ENCODE data around the gene TAOK1. TPM values are rescaled to one million over a fixed set of nuclear protein-coding genes. Genes with fewer than 3 reads are reported as not detected.

TAOK1 gene
- total and polyA plus RNA-seq, 4 experiments from 2014 or later, result 3.9 to 72.0 (median 37.6) TPM

GRCh38 chr17:29575511-29576213 lies 185.5 kb downstream of the TAOK1 start:
- no peak overlapping the region for H3K27ac ChIP-seq (ENCODE audit: low read depth, low read length)
- Mint-ChIP-seq H3K4me3 (no peak overlapping the region), H3K4me1 (peaks cover 7 to 20% (median 12%) of the 10 kb centered on the region in 4 donors), H3K27me3 (no peaks in the 10 kb centered on the region), H3K36me3 (peaks cover 12 to 46% of the 10 kb centered on the region in 2 donors), H3K9me3 (no peaks in the 10 kb centered on the region), H3K27ac (no peak overlapping the region)
- ChIA-PET POLR2A (ENCODE audit: partially characterized antibody) (interaction anchor here (0.8 to 12.9 kb wide), 5 partner anchors 9 to 41 kb away, joined by 3 to 127 read pairs (median 6); partner anchors contain the start of genes ABHD15, ANKRD13B and TP53I13), CTCF (ENCODE audit: partially characterized antibody) (interaction anchor here (0.9 to 28.5 kb wide), 4 partner anchors 16 to 206 kb away, joined by 3 to 523 read pairs (median 7); partner anchors contain the start of gene CORO6)
- DNase-seq, result no peak
- H3K4me1 ChIP-seq (ENCODE audit: insufficient read depth, low read length), result peaks cover 3% of the 10 kb centered on the region
- H3K4me3 ChIP-seq (ENCODE audit: low read length in 2 of 2), result no peak overlapping the region
- H3K9me3 ChIP-seq (ENCODE audit: control insufficient read depth in 1 of 2, low read length in 2 of 2), result no peaks in the 10 kb centered on the region
- no peaks in the 10 kb centered on the region for H3K27me3 ChIP-seq (ENCODE audit: insufficient read depth, low read length)
- intact Hi-C loops (cut with micrococcal nuclease), result loop anchor here (10.0 kb wide), 1 partner anchor 201 kb away; no protein-coding TSS in a partner anchor
- H3K36me3 ChIP-seq (ENCODE audit: insufficient read depth, low read length), result peaks cover 36% of the 10 kb centered on the region

- H3K4me1 Mint-ChIP-seq, result peaks cover 3 to 13% (median 9%) of the 10 kb centered on the region in 4 donors
- Histone ChIP-seq H3K4me1 (ENCODE audit: insufficient read depth, low read length) (peaks cover 5% of the 10 kb centered on the region), H3K36me3 (ENCODE audit: insufficient read depth, low read length) (peaks cover 36% of the 10 kb centered on the region), H3K27ac (ENCODE audit: low read depth, low read length) (no peak overlapping the region), H3K27me3 (ENCODE audit: insufficient read depth, low read length) (no peaks in the 10 kb centered on the region), H3K4me3 (ENCODE audit: low read length in 2 of 2) (no peak overlapping the region), H3K9me3 (ENCODE audit: control insufficient read depth in 1 of 2, low read length in 2 of 2) (no peaks in the 10 kb centered on the region)
- peaks cover 12 to 46% of the 10 kb centered on the region in 2 donors for H3K36me3 Mint-ChIP-seq
- H3K9me3 Mint-ChIP-seq, result no peaks in the 10 kb centered on the region
- H3K27ac Mint-ChIP-seq, result no peak overlapping the region
- ChIA-PET POLR2A (ENCODE audit: partially characterized antibody) (interaction anchor here (0.8 to 12.9 kb wide), 5 partner anchors 9 to 40 kb away, joined by 3 to 127 read pairs (median 21); partner anchors contain the start of genes ABHD15, ANKRD13B and TP53I13), CTCF (ENCODE audit: partially characterized antibody) (interaction anchor here (0.9 to 28.5 kb wide), 5 partner anchors 10 to 207 kb away, joined by 3 to 523 read pairs (median 10); partner anchors contain the start of genes ANKRD13B and CORO6)
- H3K4me3 Mint-ChIP-seq, result no peak overlapping the region
- intact Hi-C loops (cut with micrococcal nuclease), result loop anchor here (10.0 kb wide), 1 partner anchor 202 kb away; no protein-coding TSS in a partner anchor
- H3K27me3 Mint-ChIP-seq, result no peaks in the 10 kb centered on the region
- DNase-seq, result no peak
These were observed 186.2 kb downstream of the TAOK1 start for GRCh38 chr17:29576214-29577000.

- Histone ChIP-seq H3K9me3 (ENCODE audit: control insufficient read depth in 1 of 2, low read length in 2 of 2) (no peaks in the 10 kb centered on the region), H3K27ac (ENCODE audit: low read depth, low read length) (no peak overlapping the region), H3K36me3 (ENCODE audit: insufficient read depth, low read length) (peaks cover 41% of the 10 kb centered on the region), H3K4me1 (ENCODE audit: insufficient read depth, low read length) (peaks cover 5% of the 10 kb centered on the region), H3K4me3 (ENCODE audit: low read length in 2 of 2) (no peak overlapping the region), H3K27me3 (ENCODE audit: insufficient read depth, low read length) (no peaks in the 10 kb centered on the region)
- Mint-ChIP-seq H3K27me3 (no peaks in the 10 kb centered on the region), H3K27ac (no peak overlapping the region), H3K36me3 (peaks cover 12 to 48% of the 10 kb centered on the region in 2 donors), H3K4me3 (no peak overlapping the region), H3K4me1 (peaks cover 3 to 13% (median 7%) of the 10 kb centered on the region in 4 donors), H3K9me3 (no peaks in the 10 kb centered on the region)
- intact Hi-C loops (cut with micrococcal nuclease), result loop anchor here (10.0 kb wide), 1 partner anchor 202 kb away; no protein-coding TSS in a partner anchor
- no peak for DNase-seq
- ChIA-PET POLR2A (ENCODE audit: partially characterized antibody) (interaction anchor here (1.0 to 12.9 kb wide), 5 partner anchors 10 to 39 kb away, joined by 3 to 127 read pairs (median 21); partner anchors contain the start of genes ABHD15, ANKRD13B and TP53I13), CTCF (ENCODE audit: partially characterized antibody) (interaction anchor here (1.0 to 28.5 kb wide), 3 partner anchors 9 to 40 kb away, joined by 3 to 523 read pairs (median 105); partner anchors contain the start of genes ANKRD13B and CORO6)
These were observed 186.8 kb downstream of the TAOK1 start for GRCh38 chr17:29577001-29577370.

- no peak for DNase-seq
- Histone ChIP-seq H3K4me3 (ENCODE audit: low read length in 2 of 2) (no peak overlapping the region), H3K4me1 (ENCODE audit: insufficient read depth, low read length) (peaks cover 5% of the 10 kb centered on the region), H3K27ac (ENCODE audit: low read depth, low read length) (no peak overlapping the region), H3K27me3 (ENCODE audit: insufficient read depth, low read length) (no peaks in the 10 kb centered on the region), H3K36me3 (ENCODE audit: insufficient read depth, low read length) (peaks cover 43% of the 10 kb centered on the region), H3K9me3 (ENCODE audit: control insufficient read depth in 1 of 2, low read length in 2 of 2) (no peaks in the 10 kb centered on the region)
- peaks cover 3 to 13% (median 8%) of the 10 kb centered on the region in 4 donors for H3K4me1 Mint-ChIP-seq
- peaks cover 12 to 54% of the 10 kb centered on the region in 2 donors for H3K36me3 Mint-ChIP-seq
- H3K4me3 Mint-ChIP-seq, result no peak overlapping the region
- H3K27me3 Mint-ChIP-seq, result no peaks in the 10 kb centered on the region
- intact Hi-C loops (cut with micrococcal nuclease), result loop anchor here (10.0 kb wide), 1 partner anchor 203 kb away; no protein-coding TSS in a partner anchor
- H3K9me3 Mint-ChIP-seq, result no peaks in the 10 kb centered on the region
- POLR2A ChIA-PET (ENCODE audit: partially characterized antibody), result interaction anchor here (1.0 to 12.9 kb wide), 4 partner anchors 11 to 39 kb away, joined by 3 to 127 read pairs (median 26); partner anchors contain the start of genes ABHD15, ANKRD13B and TP53I13
- CTCF ChIA-PET (ENCODE audit: partially characterized antibody), result interaction anchor here (0.9 to 28.5 kb wide), 5 partner anchors 8 to 202 kb away, joined by 3 to 523 read pairs (median 34); partner anchors contain the start of genes ANKRD13B, CORO6 and TP53I13
- H3K27ac Mint-ChIP-seq, result no peak overlapping the region
These were observed 187.4 kb downstream of the TAOK1 start for GRCh38 chr17:29577385-29578211.

GRCh38 chr17:29578626-29579485 lies 188.7 kb downstream of the TAOK1 start:
- Histone ChIP-seq H3K9me3 (ENCODE audit: control insufficient read depth in 1 of 2, low read length in 2 of 2) (no peaks in the 10 kb centered on the region), H3K4me1 (ENCODE audit: insufficient read depth, low read length) (peaks cover 5% of the 10 kb centered on the region), H3K4me3 (ENCODE audit: low read length in 2 of 2) (no peak overlapping the region), H3K27me3 (ENCODE audit: insufficient read depth, low read length) (no peaks in the 10 kb centered on the region), H3K27ac (ENCODE audit: low read depth, low read length) (no peak overlapping the region), H3K36me3 (ENCODE audit: insufficient read depth, low read length) (peaks cover 43% of the 10 kb centered on the region)
- H3K4me3 Mint-ChIP-seq, result no peak overlapping the region
- H3K9me3 Mint-ChIP-seq, result no peaks in the 10 kb centered on the region
- H3K4me1 Mint-ChIP-seq, result peaks cover 3 to 18% (median 9%) of the 10 kb centered on the region in 4 donors
- intact Hi-C loops (cut with micrococcal nuclease), result loop anchor here (10.0 kb wide), 1 partner anchor 204 kb away; no protein-coding TSS in a partner anchor
- peaks cover 12 to 55% of the 10 kb centered on the region in 2 donors for H3K36me3 Mint-ChIP-seq
- POLR2A ChIA-PET (ENCODE audit: partially characterized antibody), result interaction anchor here (1.1 to 12.9 kb wide), 5 partner anchors 9 to 37 kb away, joined by 3 to 127 read pairs (median 32); partner anchors contain the start of genes ABHD15, ANKRD13B and TP53I13
- peak overlapping the region in 2 of 7 donors; percentile 52 to 73 for H3K27ac Mint-ChIP-seq
- CTCF ChIA-PET (ENCODE audit: partially characterized antibody), result interaction anchor here (0.7 to 28.5 kb wide), 13 partner anchors 9 to 752 kb away, joined by 3 to 523 read pairs (median 7); partner anchors contain the start of genes ANKRD13B, CORO6 and TP53I13
- no peaks in the 10 kb centered on the region for H3K27me3 Mint-ChIP-seq
- no peak for DNase-seq

Measured in CD4-positive, alpha-beta memory T cell (primary cell).